Liver (tissue), 9 donors: ENCODE results near the gene TRPM1. TPM values are rescaled to one million over a fixed set of nuclear protein-coding genes. Genes with fewer than 3 reads are reported as not detected.

Experiments used
- DNase-seq: peaks from one replicate; pipeline ENCODE4 v3.0.0-alpha.2; 2017; ENCODE audit warnings: low spot score
- H3K27ac ChIP-seq, 2 donors: one replicate each; pipeline ENCODE4 v1.7.0; 2013; ENCODE audit warnings: inconsistent platforms in 2 of 2, low read length in 2 of 2, control low read depth in 1 of 2, low read depth in 1 of 2, mild to moderate bottlenecking in 1 of 2
- H3K27me3 ChIP-seq, 4 donors: one replicate each; pipeline versions ENCODE4 v1.6.1 to v1.7.0; 2013; ENCODE audit warnings: low read length in 3 of 4, inconsistent platforms in 1 of 4, mild to moderate bottlenecking in 1 of 4, moderate library complexity in 1 of 4; ENCODE audit not compliant: control insufficient read depth in 4 of 4, insufficient read depth in 4 of 4
- H3K36me3 ChIP-seq, 4 donors: one replicate each; pipeline versions ENCODE4 v1.6.1 to v1.7.0; 2013; ENCODE audit warnings: low read length in 3 of 4, mild to moderate bottlenecking in 3 of 4, low read depth in 1 of 4, moderate library complexity in 1 of 4; ENCODE audit not compliant: control insufficient read depth in 4 of 4, insufficient read depth in 3 of 4
- H3K4me1 ChIP-seq, 4 donors: one replicate each; pipeline versions ENCODE4 v1.6.1 to v1.7.0; 2013; ENCODE audit warnings: low read length in 3 of 4, mild to moderate bottlenecking in 3 of 4, moderate library complexity in 1 of 4; ENCODE audit not compliant: control insufficient read depth in 4 of 4, insufficient read depth in 4 of 4
- H3K4me3 ChIP-seq, 3 donors: one replicate each; pipeline versions ENCODE4 v1.6.1 to v1.7.0; 2013; ENCODE audit warnings: low read length in 3 of 3, control low read depth in 1 of 3, low read depth in 1 of 3, mild to moderate bottlenecking in 1 of 3
- H3K9ac ChIP-seq, 2 donors: one replicate each; pipeline ENCODE4 v1.7.0; 2013; ENCODE audit warnings: low read length in 2 of 2, mild to moderate bottlenecking in 2 of 2, moderate library complexity in 2 of 2, control low read depth in 1 of 2, low read depth in 1 of 2
- H3K9me3 ChIP-seq, 4 donors: one replicate each; pipeline versions ENCODE4 v1.6.1 to v1.7.0; 2013; ENCODE audit warnings: low read length in 3 of 4; ENCODE audit not compliant: control insufficient read depth in 4 of 4
- EGR1 ChIP-seq, 2 donors: IDR thresholded peaks; 2 replicates each; pipeline ENCODE4 v1.6.1; 2016 to 2018; ENCODE audit warnings: antibody characterized with exemption in 2 of 2, low read depth in 2 of 2
- FOXA1 ChIP-seq: IDR thresholded peaks from 2 replicates; pipeline ENCODE4 v1.6.1; 2016; ENCODE audit warnings: antibody characterized with exemption
- FOXA2 ChIP-seq: IDR thresholded peaks from 2 replicates; pipeline ENCODE4 v1.6.1; 2016; ENCODE audit warnings: antibody characterized with exemption
- GABPA ChIP-seq, 2 donors: IDR thresholded peaks in 1 of 2; conservative IDR thresholded peaks in 1 of 2; 2 replicates each; pipeline ENCODE4 v1.6.1; 2016; ENCODE audit warnings: antibody characterized with exemption in 2 of 2, mild to moderate bottlenecking in 1 of 2, moderate library complexity in 1 of 2
- HNF4A ChIP-seq, 2 donors: conservative IDR thresholded peaks; 2 replicates each; pipeline ENCODE4 v1.6.1; 2016; ENCODE audit warnings: antibody characterized with exemption in 2 of 2, mild to moderate bottlenecking in 2 of 2
- HNF4G ChIP-seq: IDR thresholded peaks from 2 replicates; pipeline ENCODE4 v1.6.1; 2016; ENCODE audit warnings: antibody characterized with exemption
- JUND ChIP-seq, 2 donors: IDR thresholded peaks; 2 replicates each; pipeline ENCODE4 v1.6.1; 2016; ENCODE audit warnings: antibody characterized with exemption in 2 of 2
- NR2F2 ChIP-seq: IDR thresholded peaks from 2 replicates; pipeline ENCODE4 v1.6.1; 2016; ENCODE audit warnings: antibody characterized with exemption
- RAD21 ChIP-seq, 2 donors: IDR thresholded peaks; 2 replicates each; pipeline ENCODE4 v1.6.1; 2016; ENCODE audit warnings: antibody characterized with exemption in 2 of 2, mild to moderate bottlenecking in 2 of 2
- REST ChIP-seq: IDR thresholded peaks from 2 replicates; pipeline ENCODE4 v1.6.1; 2016; ENCODE audit warnings: antibody characterized with exemption, mild to moderate bottlenecking
- RXRA ChIP-seq, 2 donors: IDR thresholded peaks; 2 replicates each; pipeline ENCODE4 v1.6.1; 2017 to 2018; ENCODE audit warnings: antibody characterized with exemption in 2 of 2, mild to moderate bottlenecking in 1 of 2
- SP1 ChIP-seq: IDR thresholded peaks from 2 replicates; pipeline ENCODE4 v1.6.1; 2018; ENCODE audit warnings: antibody characterized with exemption, mild to moderate bottlenecking
- TAF1 ChIP-seq: conservative IDR thresholded peaks from 2 replicates; pipeline ENCODE4 v1.6.1; 2016; ENCODE audit warnings: antibody characterized with exemption, mild to moderate bottlenecking
- YY1 ChIP-seq: IDR thresholded peaks from 2 replicates; pipeline ENCODE4 v1.6.1; 2016; ENCODE audit warnings: antibody characterized with exemption, mild to moderate bottlenecking
- WGBS: extraction: QIAGEN DNeasy Blood & Tissue Kit; methylation state at CpG from one replicate; pipeline ENCODE4 v1.1.7; 2013; 5-methylcytosine and 5-hydroxymethylcytosine counted together
- polyA plus RNA-seq, 2 donors: library from polyadenylated mRNA; stranded (reverse) in 1 of 2; unstranded in 1 of 2; fragments of 200-250 nt in 1 of 2; fragments of >200 nt in 1 of 2; fragmentation: Nextera tagmentation in 1 of 2; extraction: Ambion mirVana in 1 of 2; gene quantifications; one replicate each; pipeline versions ENCODE4 v1.2.1 to v1.2.3, GENCODE V29; 2013 to 2015
- total RNA-seq, 2 donors: library from RNA; depleted of rRNA; stranded (reverse); fragments of >200 nt; gene quantifications; one replicate each; pipeline ENCODE4 v1.2.3, GENCODE V29; 2014
- TF ChIP-seq, protein P1 (sequence below): IDR thresholded peaks from 2 replicates; pipeline ENCODE4 v1.6.1; 2016; ENCODE audit warnings: antibody characterized with exemption
- TF ChIP-seq, protein P2 (sequence below): IDR thresholded peaks from 2 replicates; pipeline ENCODE4 v1.6.1; 2016; ENCODE audit warnings: antibody characterized with exemption
- TF ChIP-seq, protein P3 (sequence below): fragments of 150-350 bp; IDR thresholded peaks from 2 replicates; pipeline ENCODE4 v1.5.1; 2017; ENCODE audit warnings: improper control_type of control experiment, low read depth, low read length; ENCODE audit not compliant: missing input control
- TF ChIP-seq, protein P4 (sequence below): IDR thresholded peaks from 2 replicates; pipeline ENCODE4 v1.6.1; 2016; ENCODE audit warnings: antibody characterized with exemption
- donor health status: healthy.
- donor health status: healthy.
- donor health status: healthy.
- donor health status: healthy.
- donor health status: healthy.

The TRPM1 gene
- total and polyA plus RNA-seq, 4 donors = not detected

- H3K27me3 ChIP-seq = no peaks in the 10 kb centered on the region
- H3K4me3 ChIP-seq = no peak overlapping the region
- no peak overlapping the region for H3K9ac ChIP-seq
- H3K9me3 ChIP-seq = no peaks in the 10 kb centered on the region
- TF ChIP-seq, protein P1, sequence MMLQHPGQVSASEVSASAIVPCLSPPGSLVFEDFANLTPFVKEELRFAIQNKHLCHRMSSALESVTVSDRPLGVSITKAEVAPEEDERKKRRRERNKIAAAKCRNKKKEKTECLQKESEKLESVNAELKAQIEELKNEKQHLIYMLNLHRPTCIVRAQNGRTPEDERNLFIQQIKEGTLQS = no peak
- TF ChIP-seq RXRA (IDR thresholded peaks at IDR 0.05) (no peak), SP1 (no peak), EGR1 (IDR thresholded peaks at IDR 0.05; ENCODE audit: low read depth in 2 of 2) (no peak), JUND (IDR thresholded peaks at IDR 0.05) (no peak), FOXA2 (no peak), NR2F2 (no peak), TAF1 (no peak), HNF4A (conservative IDR thresholded peaks at IDR 0.05) (no peak), FOXA1 (no peak), RAD21 (IDR thresholded peaks at IDR 0.05) (no peak), YY1 (no peak), GABPA (IDR thresholded peaks at IDR 0.05 in 1 of 2, conservative IDR thresholded peaks at IDR 0.05 in 1 of 2) (no peak), REST (no peak), HNF4G (no peak)
- TF ChIP-seq, protein P2, sequence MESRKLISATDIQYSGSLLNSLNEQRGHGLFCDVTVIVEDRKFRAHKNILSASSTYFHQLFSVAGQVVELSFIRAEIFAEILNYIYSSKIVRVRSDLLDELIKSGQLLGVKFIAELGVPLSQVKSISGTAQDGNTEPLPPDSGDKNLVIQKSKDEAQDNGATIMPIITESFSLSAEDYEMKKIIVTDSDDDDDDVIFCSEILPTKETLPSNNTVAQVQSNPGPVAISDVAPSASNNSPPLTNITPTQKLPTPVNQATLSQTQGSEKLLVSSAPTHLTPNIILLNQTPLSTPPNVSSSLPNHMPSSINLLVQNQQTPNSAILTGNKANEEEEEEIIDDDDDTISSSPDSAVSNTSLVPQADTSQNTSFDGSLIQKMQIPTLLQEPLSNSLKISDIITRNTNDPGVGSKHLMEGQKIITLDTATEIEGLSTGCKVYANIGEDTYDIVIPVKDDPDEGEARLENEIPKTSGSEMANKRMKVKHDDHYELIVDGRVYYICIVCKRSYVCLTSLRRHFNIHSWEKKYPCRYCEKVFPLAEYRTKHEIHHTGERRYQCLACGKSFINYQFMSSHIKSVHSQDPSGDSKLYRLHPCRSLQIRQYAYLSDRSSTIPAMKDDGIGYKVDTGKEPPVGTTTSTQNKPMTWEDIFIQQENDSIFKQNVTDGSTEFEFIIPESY = no peak
- TF ChIP-seq, protein P3, sequence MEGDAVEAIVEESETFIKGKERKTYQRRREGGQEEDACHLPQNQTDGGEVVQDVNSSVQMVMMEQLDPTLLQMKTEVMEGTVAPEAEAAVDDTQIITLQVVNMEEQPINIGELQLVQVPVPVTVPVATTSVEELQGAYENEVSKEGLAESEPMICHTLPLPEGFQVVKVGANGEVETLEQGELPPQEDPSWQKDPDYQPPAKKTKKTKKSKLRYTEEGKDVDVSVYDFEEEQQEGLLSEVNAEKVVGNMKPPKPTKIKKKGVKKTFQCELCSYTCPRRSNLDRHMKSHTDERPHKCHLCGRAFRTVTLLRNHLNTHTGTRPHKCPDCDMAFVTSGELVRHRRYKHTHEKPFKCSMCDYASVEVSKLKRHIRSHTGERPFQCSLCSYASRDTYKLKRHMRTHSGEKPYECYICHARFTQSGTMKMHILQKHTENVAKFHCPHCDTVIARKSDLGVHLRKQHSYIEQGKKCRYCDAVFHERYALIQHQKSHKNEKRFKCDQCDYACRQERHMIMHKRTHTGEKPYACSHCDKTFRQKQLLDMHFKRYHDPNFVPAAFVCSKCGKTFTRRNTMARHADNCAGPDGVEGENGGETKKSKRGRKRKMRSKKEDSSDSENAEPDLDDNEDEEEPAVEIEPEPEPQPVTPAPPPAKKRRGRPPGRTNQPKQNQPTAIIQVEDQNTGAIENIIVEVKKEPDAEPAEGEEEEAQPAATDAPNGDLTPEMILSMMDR = no peak
- TF ChIP-seq, protein P4, sequence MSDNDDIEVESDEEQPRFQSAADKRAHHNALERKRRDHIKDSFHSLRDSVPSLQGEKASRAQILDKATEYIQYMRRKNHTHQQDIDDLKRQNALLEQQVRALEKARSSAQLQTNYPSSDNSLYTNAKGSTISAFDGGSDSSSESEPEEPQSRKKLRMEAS = no peak
- WGBS = 89% methylated on average over 5 of the region's 5 CpGs
- H3K27ac ChIP-seq = no peak overlapping the region
- H3K36me3 ChIP-seq = peaks cover 3 to 40% (median 18%) of the 10 kb centered on the region in 4 donors
- no peak for DNase-seq
- peaks cover 0 to 18% (median 2%) of the 10 kb centered on the region in 4 donors for H3K4me1 ChIP-seq
Observed at GRCh38 chr15:30979457-30979856, 122.1 kb downstream of the TRPM1 start.
